ENCODE data around the gene QPRT.
"Not testable (repeated sequence)": the region's sequence is repeated elsewhere in the genome, so short reads cannot be mapped to it uniquely, and the experiment has no call there.

Gene QPRT

DNA sequence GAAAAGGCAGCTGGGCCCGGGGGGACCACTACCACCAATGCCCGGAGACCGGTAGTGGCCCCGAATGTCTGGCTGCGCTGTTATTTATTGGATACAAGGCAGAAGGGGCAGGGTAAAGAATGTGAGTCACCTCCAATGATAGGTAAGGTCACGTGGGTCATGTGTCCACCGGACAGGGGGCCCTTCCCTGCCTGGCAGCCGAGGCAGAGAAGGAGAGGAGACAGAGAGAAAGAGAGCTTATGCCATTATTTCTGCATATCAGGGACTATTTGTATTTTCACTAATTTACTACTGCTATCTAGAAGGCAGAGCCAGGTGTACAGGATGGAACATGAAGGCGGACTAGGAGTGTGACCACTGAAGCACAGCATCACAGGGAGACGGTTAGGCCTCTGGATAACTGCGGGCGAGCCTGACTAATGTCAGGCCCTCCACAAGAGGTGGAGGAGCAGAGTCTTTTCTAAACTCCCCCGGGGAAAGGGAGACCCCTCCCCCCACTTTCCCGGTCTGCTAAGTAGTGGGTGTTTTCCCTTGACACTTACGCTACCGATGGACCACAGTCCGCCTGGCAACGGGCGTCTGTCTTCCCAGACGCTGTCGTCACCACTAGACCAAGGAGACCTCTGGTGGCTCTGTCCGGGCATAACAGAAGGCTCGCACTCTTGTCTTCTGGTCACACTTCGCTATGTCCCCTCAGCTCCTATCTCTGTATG is 42.3 kb downstream of the QPRT start:
- DNase-seq, result peak; percentile 86

DNA sequence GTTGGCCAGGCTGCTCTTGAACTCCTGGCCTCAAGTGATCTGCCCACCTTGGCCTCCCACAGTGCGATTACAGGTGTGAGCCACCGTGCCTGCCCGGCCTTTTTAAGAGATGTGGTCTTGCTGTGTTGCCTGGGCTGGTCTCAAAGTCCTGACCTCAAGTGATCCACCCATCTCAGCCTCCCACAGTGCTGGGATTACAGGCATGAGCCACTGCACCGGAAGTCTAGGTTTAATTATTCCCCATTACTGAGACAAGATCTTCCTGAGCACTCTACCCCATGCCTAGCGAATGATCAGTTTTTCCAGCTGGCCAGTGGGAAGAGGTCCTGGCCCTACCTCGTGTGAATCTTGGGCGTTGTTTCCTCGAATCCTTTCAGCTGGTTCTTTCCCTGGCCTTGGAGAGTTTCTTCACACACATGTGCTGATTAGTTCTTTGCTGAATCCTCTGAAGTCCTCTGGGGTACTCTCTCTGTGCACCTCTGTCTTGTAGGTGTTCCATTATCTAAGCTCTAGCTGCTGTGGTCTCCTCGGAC is 47.9 kb downstream of the QPRT start:
- DNase-seq, result no peak

DNA sequence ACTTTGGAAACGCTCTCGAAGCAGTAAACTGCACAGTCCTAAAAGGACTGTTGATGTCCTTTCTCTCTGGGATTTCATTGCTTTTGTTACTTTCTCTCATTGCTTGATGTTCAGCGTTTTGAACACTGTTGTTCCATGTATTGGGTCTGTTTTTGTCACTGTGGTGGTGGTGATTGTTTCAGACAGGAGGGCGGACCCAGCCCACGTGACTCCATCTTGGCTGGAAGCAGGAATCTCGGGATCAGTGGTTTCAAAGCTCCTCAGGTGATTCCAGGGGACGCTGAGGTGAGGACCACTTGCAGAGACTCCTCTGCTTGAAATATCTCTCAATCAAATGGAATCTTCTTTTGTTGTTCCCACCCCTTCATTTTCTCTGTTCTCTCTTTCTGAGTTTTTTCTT is 48.5 kb downstream of the QPRT start:
- no peak for DNase-seq

- DNase-seq, result peak; percentile 54
Measured at GRCh38 chr16:29729116-29729521, 50.1 kb downstream of the QPRT start.

- no peak for DNase-seq
Measured at GRCh38 chr16:29730649-29731048, 51.7 kb downstream of the QPRT start.

DNA sequence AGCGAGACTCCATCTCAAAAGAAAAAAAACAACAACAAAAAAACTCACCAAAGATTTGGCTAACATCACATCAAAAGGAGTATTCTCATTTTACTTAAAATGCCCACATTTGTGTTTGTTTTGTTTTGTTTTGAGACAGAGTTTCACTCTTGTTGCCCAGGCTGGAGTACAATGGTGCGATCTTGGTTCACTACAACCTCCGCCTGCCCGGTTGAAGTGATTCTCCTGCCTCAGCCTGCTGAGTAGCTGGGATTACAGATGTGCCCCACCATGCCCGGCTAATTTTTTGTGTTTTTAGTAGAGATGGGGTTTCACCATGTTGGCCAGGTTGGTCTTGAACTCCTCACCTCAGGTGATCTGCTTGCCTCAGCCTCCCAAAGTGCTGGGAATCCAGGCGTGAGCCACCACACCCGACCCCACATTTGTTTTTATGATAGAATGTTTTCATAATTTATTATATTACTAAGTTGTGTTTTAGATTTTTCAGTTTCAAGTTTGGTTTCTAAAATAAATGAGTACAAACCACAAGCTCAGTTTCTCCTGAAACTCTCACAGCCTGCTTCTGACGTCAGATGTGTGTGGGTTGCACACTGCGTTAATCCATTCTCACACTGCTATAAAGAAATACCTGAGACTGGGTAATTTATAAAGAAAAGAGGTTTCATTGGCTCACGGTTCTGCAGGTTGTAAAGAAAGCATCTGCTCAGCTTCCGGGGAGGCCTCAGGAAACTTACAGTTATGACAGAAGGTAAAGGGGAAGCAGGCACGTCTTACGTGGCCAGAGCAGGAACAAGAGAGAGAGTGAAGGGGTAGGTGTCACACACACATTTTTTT is 53.0 kb downstream of the QPRT start:
- DNase-seq, result not testable (repeated sequence)

- no peak for DNase-seq
Measured at GRCh38 chr16:29734786-29735185, 55.8 kb downstream of the QPRT start.

DNA sequence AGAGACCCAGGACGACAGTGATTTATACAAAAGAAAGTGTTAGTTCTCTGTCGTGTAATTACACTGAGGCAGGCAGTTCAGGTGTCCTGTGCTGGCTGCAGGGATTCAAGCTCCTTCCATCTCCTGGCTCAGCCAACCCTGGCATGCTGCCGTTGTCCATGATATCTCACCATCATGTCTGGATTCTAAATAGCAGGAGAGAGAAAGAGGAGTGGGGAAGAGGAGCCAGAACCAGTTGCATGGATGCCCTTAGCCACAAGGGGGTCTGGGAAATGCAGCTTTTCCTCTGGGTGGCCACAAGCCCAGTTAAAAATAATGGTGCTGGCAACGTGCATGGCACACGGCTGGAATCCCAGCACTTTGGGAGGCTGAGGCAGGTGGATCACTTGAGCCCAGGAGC is 57.1 kb downstream of the QPRT start:
- DNase-seq, result no peak

DNA sequence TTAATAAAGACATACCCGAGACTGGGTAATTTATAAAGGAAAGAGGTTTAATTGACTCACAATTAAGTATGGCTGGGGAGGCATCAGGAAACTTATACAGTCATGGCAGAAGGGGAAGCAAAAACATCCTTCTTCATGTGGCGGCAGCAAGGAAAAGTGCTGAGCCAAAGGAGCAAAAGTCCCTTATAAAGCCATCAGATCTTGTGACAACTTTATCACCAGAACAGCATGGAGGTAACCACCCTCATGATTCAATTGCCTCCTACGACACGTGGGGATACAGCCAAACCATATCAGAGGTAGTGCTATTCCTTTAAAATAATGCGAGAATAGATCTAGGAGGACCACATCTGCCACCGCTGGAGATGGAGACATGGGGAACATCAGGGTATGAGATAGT is 57.8 kb downstream of the QPRT start:
- no peak for DNase-seq

DNA sequence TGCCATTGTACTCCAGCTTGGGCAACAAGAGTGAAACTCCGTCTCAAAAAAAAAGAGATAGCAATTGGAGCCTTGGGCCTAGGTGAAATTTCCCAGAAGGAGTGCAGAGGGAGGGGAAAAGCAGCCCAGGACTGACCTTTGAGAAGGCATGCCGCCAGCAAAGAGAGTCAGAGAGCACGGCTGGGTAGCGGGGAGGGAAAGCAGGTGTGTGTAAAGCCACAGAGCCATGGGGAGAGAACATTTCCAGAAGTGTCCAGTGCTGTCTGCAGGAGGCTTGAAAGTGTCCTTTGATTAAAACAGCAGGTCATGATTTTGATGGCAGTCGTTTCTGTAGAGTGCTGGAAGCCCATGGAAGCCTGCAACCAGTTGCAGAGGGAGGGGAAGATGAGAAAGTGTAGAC is 58.7 kb downstream of the QPRT start:
- DNase-seq, result no peak

GRCh38 chr16:29738514-29738913 is 59.5 kb downstream of the QPRT start:
- DNase-seq, result no peak

GRCh38 chr16:29739927-29740629 is 61.1 kb downstream of the QPRT start:
- not testable (repeated sequence) for DNase-seq

- peak; percentile 37 for DNase-seq
Measured at GRCh38 chr16:29740630-29741015, 61.6 kb downstream of the QPRT start.

DNA sequence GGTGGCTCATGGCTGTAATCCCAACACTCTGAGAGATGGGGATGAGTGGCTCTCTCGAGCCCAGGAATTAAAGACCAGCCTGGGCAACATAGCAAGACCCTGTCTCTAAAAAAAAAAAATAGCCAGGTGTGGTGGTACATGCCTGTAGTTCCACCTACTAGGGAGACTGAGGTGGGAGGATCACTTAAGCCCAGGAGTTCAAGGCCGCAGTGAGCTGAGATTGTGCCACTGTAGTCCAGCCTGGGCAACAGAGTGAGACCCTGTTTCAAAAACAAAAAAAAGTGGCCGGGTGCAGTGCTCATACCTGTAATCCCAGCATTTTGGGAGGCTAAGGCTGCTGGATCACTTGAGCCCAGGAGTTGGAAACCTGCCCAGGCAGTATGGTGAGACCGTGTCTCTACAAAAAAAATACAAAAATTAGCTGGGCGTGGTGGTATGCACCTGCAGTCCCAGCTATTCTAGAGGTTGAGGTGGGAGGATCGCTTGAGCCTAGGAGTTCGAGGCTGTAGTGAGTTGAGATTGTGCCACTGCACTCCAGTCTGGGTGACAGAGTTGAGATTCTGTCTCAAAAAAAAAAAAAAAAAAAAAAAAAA is 63.8 kb downstream of the QPRT start:
- DNase-seq, result no peak

- no peak for DNase-seq
Measured at GRCh38 chr16:29743475-29743826, 64.5 kb downstream of the QPRT start.

DNA sequence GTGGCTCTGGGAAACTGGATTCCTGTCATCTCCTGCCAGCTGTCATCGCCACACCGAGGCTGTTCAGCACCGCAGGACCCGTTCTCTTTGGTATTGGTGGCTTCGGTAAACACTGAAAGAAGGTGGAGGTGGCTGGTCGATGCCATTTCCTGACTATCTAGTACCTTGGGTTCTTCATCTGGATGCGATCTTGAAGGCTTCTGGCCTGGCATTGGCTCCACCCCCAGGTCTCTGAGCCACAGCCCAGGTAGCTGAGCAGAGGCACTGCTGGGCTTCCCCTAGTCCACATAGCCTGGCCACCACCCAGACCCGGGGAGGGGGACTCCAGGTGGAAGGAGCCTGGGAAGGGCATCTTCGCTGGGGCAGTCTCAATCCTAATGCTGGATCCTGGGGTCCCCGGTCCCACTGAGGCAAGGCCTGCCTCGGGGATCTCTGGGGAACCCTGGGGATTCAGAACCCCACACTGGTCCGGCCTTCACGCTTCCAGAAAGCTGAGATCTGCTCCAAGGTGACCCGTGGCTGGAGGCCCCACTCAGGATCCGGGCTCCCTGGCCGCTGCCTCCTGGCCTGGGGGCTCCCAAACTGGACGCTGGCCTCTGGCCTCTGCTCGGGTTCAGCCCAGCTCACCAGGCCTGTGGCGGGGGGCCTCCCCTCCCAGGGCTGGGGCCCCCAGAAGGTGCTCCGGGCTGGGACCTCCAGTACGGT is 65.0 kb downstream of the QPRT start:
- no peak for DNase-seq

GRCh38 chr16:29744541-29745101 is 65.6 kb downstream of the QPRT start:
- DNase-seq, result peak; percentile 29

GRCh38 chr16:29745121-29745852 is 66.3 kb downstream of the QPRT start:
- DNase-seq, result peak; percentile 75

DNA sequence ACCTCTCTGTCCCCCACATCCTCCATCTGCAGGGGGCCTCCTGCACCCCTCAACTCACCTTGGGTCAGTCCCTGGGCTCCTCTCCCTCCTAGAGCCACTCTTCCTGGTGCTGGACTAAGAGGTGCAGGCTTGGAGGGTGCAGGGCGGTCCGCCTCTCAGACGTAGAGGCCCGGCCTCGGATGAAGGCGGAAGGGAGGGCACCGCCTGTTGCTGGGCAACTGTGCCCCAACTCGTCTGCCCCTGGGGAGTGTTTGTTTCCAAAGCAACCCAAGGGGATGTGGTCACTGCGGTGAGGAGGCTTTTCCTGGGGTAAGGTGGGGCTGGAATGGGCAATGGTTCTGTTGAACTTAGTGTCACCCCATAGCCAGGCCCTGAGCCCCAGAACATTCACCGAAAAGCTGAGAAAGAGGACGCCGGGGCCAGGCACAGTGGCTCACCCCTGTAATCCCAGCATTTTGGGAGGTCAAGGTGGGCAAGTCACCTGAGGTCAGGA is 66.9 kb downstream of the QPRT start, which contains the start of gene C16orf54:
Gene C16orf54 (minus strand): TSS at position 138 of the 493 bp plus-strand sequence. CDS start 1,039 bp downstream, outside the sequence.
- peak; percentile 98 for DNase-seq

DNA sequence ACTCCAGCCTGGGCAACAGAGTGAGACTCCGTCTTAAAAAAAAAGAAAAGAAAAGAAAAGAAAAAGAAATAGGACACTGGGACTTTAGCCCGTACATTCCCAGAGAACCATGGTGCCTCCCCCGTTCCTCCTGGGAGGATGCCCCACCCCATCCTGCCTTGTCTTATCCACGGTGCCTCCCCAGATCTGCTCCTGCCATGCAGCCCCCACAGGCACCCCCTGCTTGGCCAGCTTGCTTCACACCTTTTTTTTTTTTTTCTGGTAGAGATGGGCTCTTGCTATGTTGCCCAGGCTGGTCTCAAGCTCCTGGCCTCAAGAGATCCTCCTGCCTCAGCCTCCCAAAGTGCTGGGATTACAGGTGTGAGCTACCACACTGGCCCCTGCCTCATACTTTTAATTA is 67.5 kb downstream of the QPRT start:
- DNase-seq, result not testable (repeated sequence)

Data from MV-4-11 (cell line).